HepG2 (cell line): ENCODE results near the gene RNF5. TPM values are rescaled to one million over a fixed set of nuclear protein-coding genes. Genes with fewer than 3 reads are reported as not detected.

ENCODE experiments used
- BCL3 ChIP-seq: sonication (generic); formaldehyde crosslinking; IDR thresholded peaks from 2 replicates; pipeline ENCODE4 v1.5.1; 2020; ENCODE audit warnings: mild to moderate bottlenecking, missing genetic modification reagents, moderate library complexity
- BRD4 ChIP-seq: sonication (generic); formaldehyde crosslinking; IDR thresholded peaks from 2 replicates; pipeline ENCODE4 v1.4.0; 2020; ENCODE audit warnings: missing genetic modification reagents
- CHCHD3 ChIP-seq: sonication (generic); formaldehyde crosslinking; IDR thresholded peaks from 2 replicates; pipeline ENCODE4 v1.8.0; 2022; ENCODE audit warnings: mild to moderate bottlenecking, missing genetic modification reagents, moderate library complexity
- REST ChIP-seq, 2 experiments: IDR thresholded peaks; 2 replicates each; pipeline ENCODE4 v1.6.1; 2011 to 2012; ENCODE audit warnings: low read length in 2 of 2, borderline replicate concordance in 1 of 2, low read depth in 1 of 2, mild to moderate bottlenecking in 1 of 2, moderate library complexity in 1 of 2
- SP2 ChIP-seq: sonication (generic); formaldehyde crosslinking; IDR thresholded peaks from 2 replicates; pipeline ENCODE4 v1.5.1; 2020; ENCODE audit warnings: mild to moderate bottlenecking, missing genetic modification reagents
- ZNF639 ChIP-seq: conservative IDR thresholded peaks from 2 replicates; pipeline ENCODE4 v1.6.1; 2018; ENCODE audit warnings: missing genetic modification reagents
- polyA plus RNA-seq, 8 experiments: library from polyadenylated mRNA; depleted of rRNA in 3 of 8; stranded (reverse) in 7 of 8; unstranded in 1 of 8; fragments of >200 nt; fragmentation: Illumina TruSeq in 4 of 8; extraction: Trizol in 4 of 8; gene quantifications; 2 replicates each; pipeline versions ENCODE4 v1.2.1 to v1.2.3, GENCODE V29; 2011 to 2016; ENCODE audit warnings: low read depth in 4 of 8, missing spikeins in 1 of 8, mixed read lengths in 1 of 8; ENCODE audit not compliant: insufficient read depth in 1 of 8
- total RNA-seq, 5 experiments: library from RNA; depleted of rRNA; stranded (reverse); fragments of >200 nt; fragmentation: Illumina TruSeq; extraction: Trizol; gene quantifications; 2 replicates each; pipeline ENCODE4 v1.2.3, GENCODE V29; 2016; ENCODE audit warnings: low read depth in 1 of 5

The RNF5 gene
- total and polyA plus RNA-seq, 2 of the 13 experiments (the other 11 are each of a cell fraction or from before 2014, with no cell fraction given), result 98.0 to 131 TPM

- TF ChIP-seq CHCHD3 (CRISPR knock-in tag) (no peak), BCL3 (no peak; the same call in 1 of the 2 replicates), SP2 (CRISPR knock-in tag) (peak; percentile 69), REST (IDR thresholded peaks at IDR 0.05; ENCODE audit: borderline replicate concordance in 1 of 2, low read depth in 1 of 2, low read length in 2 of 2) (no peak), BRD4 (CRISPR knock-in tag) (no peak), ZNF639 (CRISPR knock-in tag) (no peak; the same call in 1 of the 2 replicates)
Observed at GRCh38 chr6:32195652-32195901, 17.4 kb downstream of the RNF5 start (continued).
